ENCODE measurements around the gene CCDC188.

DNA sequence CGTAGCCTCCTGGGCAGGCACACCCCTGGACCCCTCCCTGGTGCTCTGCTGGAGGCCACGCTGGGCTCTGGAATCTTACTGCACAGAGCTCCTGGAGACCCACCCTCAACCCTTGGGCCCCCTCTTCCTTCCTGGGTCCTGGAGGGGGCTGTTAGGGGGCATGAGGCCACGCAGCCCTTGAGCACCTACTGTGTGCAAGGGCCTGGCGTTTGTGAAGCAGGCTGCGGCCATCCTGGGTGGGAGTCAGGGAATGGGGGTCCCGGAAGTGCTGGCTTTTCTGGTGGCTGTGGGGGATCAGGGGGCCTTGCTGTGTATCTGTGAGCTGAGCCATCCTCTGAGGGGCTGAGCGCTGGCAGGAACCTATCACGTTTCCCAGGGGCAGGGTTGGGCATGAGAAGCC, 40.9 kb upstream of the CCDC188 start:
- TF ChIP-seq, protein P1, sequence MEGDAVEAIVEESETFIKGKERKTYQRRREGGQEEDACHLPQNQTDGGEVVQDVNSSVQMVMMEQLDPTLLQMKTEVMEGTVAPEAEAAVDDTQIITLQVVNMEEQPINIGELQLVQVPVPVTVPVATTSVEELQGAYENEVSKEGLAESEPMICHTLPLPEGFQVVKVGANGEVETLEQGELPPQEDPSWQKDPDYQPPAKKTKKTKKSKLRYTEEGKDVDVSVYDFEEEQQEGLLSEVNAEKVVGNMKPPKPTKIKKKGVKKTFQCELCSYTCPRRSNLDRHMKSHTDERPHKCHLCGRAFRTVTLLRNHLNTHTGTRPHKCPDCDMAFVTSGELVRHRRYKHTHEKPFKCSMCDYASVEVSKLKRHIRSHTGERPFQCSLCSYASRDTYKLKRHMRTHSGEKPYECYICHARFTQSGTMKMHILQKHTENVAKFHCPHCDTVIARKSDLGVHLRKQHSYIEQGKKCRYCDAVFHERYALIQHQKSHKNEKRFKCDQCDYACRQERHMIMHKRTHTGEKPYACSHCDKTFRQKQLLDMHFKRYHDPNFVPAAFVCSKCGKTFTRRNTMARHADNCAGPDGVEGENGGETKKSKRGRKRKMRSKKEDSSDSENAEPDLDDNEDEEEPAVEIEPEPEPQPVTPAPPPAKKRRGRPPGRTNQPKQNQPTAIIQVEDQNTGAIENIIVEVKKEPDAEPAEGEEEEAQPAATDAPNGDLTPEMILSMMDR (conservative IDR thresholded peaks at IDR 0.05 in 1 of 2, IDR thresholded peaks at IDR 0.05 in 1 of 2; ENCODE audit: extremely low read depth in 1 of 2, insufficient read depth in 1 of 2, low read depth in 1 of 2, low read length in 2 of 2): no peak
- no peak for TF ChIP-seq EZH2 (IDR thresholded peaks at IDR 0.05; ENCODE audit: borderline replicate concordance, low read length)

All from mammary epithelial cell (primary cell).